ENCODE data around the gene EXOC4.

The EXOC4 gene

GRCh38 chr7:134084488-134085144 is 831.7 kb downstream of the EXOC4 start:
- no peak overlapping the region for H3K4me3 ChIP-seq (ENCODE audit: low read depth, low read length)
- peak; percentile 36 for DNase-seq (ENCODE audit: low read depth)
- no peak for TF ChIP-seq CTCF (IDR thresholded peaks at IDR 0.05; ENCODE audit: low read depth, low read length, missing control alignments)

GRCh38 chr7:134085311-134085710 is 832.4 kb downstream of the EXOC4 start:
- H3K4me3 ChIP-seq (ENCODE audit: low read depth, low read length), result no peak overlapping the region
- no peak for TF ChIP-seq CTCF (IDR thresholded peaks at IDR 0.05; ENCODE audit: low read depth, low read length, missing control alignments)

GRCh38 chr7:134086998-134087735 is 834.3 kb downstream of the EXOC4 start:
- H3K4me3 ChIP-seq (ENCODE audit: low read depth, low read length), result no peak overlapping the region
- TF ChIP-seq CTCF (IDR thresholded peaks at IDR 0.05; ENCODE audit: low read depth, low read length, missing control alignments), result no peak
- DNase-seq (ENCODE audit: low read depth), result no peak

More at GRCh38 chr7:134085311-134085710, 832.4 kb downstream of the EXOC4 start:
- no peak for DNase-seq (ENCODE audit: low read depth)

GRCh38 chr7:134088199-134088598 is 835.3 kb downstream of the EXOC4 start:
- no peak for TF ChIP-seq CTCF (IDR thresholded peaks at IDR 0.05; ENCODE audit: low read depth, low read length, missing control alignments)
- no peak for DNase-seq (ENCODE audit: low read depth)
- H3K4me3 ChIP-seq (ENCODE audit: low read depth, low read length), result no peak overlapping the region

- H3K4me3 ChIP-seq (ENCODE audit: low read depth, low read length), result no peak overlapping the region
- TF ChIP-seq CTCF (IDR thresholded peaks at IDR 0.05; ENCODE audit: low read depth, low read length, missing control alignments), result no peak
- no peak for DNase-seq (ENCODE audit: low read depth)
Measured at GRCh38 chr7:134089446-134089845, 836.6 kb downstream of the EXOC4 start.

GRCh38 chr7:134098072-134098471 is 845.2 kb downstream of the EXOC4 start:
- DNase-seq (ENCODE audit: low read depth), result no peak
- no peak for TF ChIP-seq CTCF (IDR thresholded peaks at IDR 0.05; ENCODE audit: low read depth, low read length, missing control alignments)
- H3K4me3 ChIP-seq (ENCODE audit: low read depth, low read length), result no peak overlapping the region

Data from GM12864 (cell line).